GM12872 (cell line): Measurements from ENCODE around the gene PRRT4.

Experiments
- TF ChIP-seq, protein P1 (sequence below): IDR thresholded peaks from 3 replicates; pipeline ENCODE4 v1.5.1; 2011; ENCODE audit warnings: low read depth, mild to moderate bottlenecking, low read length, moderate library complexity; ENCODE audit not compliant: insufficient read depth

Gene PRRT4

GRCh38 chr7:128335730-128336129, 25.8 kb downstream of the PRRT4 start:
- TF ChIP-seq, protein P1, sequence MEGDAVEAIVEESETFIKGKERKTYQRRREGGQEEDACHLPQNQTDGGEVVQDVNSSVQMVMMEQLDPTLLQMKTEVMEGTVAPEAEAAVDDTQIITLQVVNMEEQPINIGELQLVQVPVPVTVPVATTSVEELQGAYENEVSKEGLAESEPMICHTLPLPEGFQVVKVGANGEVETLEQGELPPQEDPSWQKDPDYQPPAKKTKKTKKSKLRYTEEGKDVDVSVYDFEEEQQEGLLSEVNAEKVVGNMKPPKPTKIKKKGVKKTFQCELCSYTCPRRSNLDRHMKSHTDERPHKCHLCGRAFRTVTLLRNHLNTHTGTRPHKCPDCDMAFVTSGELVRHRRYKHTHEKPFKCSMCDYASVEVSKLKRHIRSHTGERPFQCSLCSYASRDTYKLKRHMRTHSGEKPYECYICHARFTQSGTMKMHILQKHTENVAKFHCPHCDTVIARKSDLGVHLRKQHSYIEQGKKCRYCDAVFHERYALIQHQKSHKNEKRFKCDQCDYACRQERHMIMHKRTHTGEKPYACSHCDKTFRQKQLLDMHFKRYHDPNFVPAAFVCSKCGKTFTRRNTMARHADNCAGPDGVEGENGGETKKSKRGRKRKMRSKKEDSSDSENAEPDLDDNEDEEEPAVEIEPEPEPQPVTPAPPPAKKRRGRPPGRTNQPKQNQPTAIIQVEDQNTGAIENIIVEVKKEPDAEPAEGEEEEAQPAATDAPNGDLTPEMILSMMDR, result no peak

DNA sequence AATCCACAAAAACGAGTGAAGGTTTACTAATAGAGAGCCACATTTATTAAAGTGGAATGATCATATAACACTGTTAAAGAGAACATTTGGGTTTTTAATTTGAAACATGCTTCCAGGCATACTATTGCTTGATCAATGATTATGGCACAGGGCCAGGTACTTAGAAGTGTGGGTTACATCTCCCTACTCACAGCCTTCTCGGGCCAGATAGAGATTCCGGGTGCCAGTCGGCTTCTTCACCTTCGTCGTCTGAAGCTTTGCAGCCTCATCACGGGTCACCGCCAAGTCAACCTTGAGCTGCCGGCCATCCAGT, 37.2 kb downstream of the PRRT4 start:
- TF ChIP-seq, protein P1, result no peak

DNA sequence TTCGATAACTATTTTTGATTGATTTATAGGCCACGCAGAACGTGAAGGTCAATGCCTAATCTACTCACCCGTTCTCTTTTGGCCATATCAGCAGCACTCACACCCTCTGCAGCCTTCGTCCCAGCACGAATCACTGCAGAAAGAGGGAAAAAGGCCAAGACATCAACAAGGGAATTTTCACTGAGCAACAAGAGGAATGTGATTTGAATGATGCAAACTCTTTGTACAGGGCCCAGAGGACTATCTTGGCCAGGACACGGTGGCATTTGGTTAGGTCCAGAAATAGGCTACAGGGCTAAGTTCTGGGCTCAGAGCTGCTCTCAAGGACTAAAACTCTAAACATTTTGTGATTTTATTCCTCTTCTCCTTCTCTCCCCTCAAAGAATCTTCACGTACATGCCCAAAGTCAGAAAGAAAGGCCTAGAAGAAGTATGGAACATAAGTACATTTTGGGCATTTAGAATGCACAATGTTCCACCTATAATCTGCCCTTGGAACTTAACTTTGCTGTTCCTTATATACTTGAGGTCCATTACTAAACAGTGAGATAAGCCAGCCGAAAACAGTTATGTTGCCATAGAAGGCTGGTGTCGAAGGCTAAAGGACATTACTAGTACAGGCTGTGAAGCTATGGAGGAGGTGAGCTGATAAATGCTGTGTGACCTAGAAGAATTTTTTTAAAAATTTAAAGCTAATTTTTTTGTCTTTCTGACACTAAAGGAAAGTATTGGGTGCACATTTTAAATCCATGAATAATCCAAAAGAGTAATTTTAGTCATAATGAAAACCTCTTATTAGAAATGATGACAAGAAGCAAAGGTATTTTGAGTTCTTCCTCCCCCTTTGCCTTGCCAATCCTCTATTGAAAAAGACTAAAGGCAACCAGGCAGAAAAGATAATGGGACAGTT, 37.8 kb downstream of the PRRT4 start:
- TF ChIP-seq, protein P1, result no peak

DNA sequence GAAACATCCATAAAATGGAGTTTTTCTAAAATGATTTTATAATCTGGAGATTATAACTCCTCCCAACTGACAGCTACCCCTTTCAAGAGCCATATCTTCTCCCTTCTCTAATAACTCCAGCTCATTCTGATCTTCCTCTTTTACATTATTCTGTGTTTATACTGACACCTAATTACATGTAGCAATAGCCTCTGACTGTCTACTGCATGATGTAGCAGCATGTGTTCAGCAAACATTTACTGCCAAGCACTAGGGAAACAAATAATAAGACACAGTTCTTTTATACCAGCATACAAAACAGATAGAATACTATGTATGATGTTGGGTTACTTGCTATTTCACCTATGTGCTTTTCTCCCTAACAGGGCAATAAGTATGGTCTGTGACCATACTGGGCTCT, 38.5 kb downstream of the PRRT4 start:
- TF ChIP-seq, protein P1, result no peak

- TF ChIP-seq, protein P1, result peak; percentile 30; the same call in 1 of the 3 replicates
Measured at GRCh38 chr7:128322040-128322643, 39.3 kb downstream of the PRRT4 start.

DNA sequence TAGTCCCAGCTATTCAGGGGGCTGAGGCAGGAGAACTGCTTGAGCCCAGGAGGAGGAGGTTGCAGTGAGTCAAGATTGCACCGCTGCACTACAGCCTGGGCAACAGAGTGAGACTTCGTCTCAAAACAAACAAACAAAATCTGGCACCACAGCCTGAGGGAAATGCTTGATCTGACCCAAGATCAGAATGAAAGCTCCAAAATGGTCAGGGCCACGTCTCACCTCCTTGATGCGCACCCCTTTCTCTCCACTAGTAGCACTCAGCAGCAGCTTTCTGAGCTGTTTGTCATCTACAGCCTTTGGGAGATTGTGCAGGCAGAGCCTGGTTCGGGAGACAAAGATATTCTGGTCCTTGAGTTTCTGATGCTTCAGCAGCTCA, 40.5 kb downstream of the PRRT4 start:
- TF ChIP-seq, protein P1, result 0 out of 3 replicates have a peak, but pooled peaks have one; percentile 6

DNA sequence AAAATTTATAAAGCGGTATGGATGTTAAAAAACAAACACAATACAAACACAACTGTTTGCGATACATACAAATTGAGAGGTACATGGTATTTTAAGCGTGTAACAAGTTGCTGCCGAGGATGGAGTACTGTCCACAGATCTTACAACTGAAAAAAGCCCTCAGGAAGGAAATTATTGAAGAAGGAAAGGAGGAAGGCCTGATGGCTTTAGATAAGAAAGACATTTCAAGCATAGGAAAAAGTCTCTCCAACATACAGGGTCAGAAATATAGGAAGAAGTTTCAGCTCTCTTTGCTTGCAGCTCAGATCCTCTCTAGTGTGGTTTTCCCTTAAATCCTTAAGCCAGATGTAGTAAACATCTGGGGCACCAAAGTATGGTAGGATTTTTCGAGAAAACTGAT, 42.8 kb downstream of the PRRT4 start:
- TF ChIP-seq, protein P1, result no peak
